Heart left ventricle (tissue), 13 donors: ENCODE measurements around the gene KCNMB2.

Source experiments
- CTCF ChIP-seq, 12 donors: fragments of 200-600 bp; sonication (generic) in 4 of 12; IDR thresholded peaks; one replicate each; pipeline versions ENCODE4 v1.5.0 to v1.8.0; 2018 to 2022; ENCODE audit warnings: antibody characterized with exemption in 12 of 12, mild to moderate bottlenecking in 5 of 12
- POLR2A ChIP-seq, 2 donors: fragments of 450-650 bp; IDR thresholded peaks; one replicate each; pipeline ENCODE4 v1.6.1; 2017; ENCODE audit warnings: antibody characterized with exemption in 2 of 2, mild to moderate bottlenecking in 2 of 2, moderate library complexity in 2 of 2
- donor health status: ischemic (EF 13 %, LVEDD 7.1; RV severe dilation, severe dysfunction).
- donor health status: DM: no; HTN: yes; CAD: no.
- donor health status: DM: no; HTN: no; CAD: no.
- donor health status: ischemic (EF 25% LVEDD 6.9; RV normal size, moderate dysfunction).
- donor health status: ischemic (EF 25% LVEDD 5.7; RV mildly dilated, moderate dysfunction).
- donor health status: ischemic (EF 35%, LVEDD 5.7; RV mildly dilated, moderate dysfunction).
- donor health status: nonischemic (EF 11% LVEDD 7.7; RV severe dilation, severe dysfunction).
- donor health status: DM: yes; HTN: yes; CAD: no.
- donor health status: PGD.
- donor health status: ischemic (EF 29% LVEDD 5.4; RV normal size, mild dysfunction).
- donor health status: nonischemic (EF 23%, LVEDD 6.1; RV moderate dilation, normal function).

DNA sequence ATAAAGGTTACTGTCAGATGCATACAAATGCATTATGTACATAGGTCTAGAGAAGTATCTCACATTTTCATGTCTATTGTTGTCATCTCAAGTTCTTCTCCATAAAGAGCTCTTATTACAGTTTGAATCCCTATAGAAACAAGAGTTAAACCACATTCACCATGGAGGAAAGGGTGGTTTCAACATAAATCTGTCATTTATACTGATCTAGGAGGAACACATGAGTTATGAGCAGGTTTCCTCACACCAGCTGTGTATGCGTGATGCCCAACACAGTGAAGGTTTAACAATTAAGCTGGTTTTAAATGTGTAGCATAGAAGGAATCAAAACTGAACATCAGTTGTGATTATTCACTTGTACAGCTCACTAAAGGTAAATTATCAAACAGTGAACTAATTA is 251.7 kb downstream of the KCNMB2 start:
- TF ChIP-seq CTCF (IDR thresholded peaks at IDR 0.05) = no peak
- no peak for TF ChIP-seq POLR2A (IDR thresholded peaks at IDR 0.05)
